Natural killer cell (primary cell): Measurements from ENCODE around the gene CALD1. TPM values are rescaled to one million over a fixed set of nuclear protein-coding genes. Genes with fewer than 3 reads are reported as not detected.

Experiments
- ATAC-seq, 3 donors: fragments of 150-1000 bp in 2 of 3; fragments of 200-7000 bp in 1 of 3; cut with Tn5 transposase; 1 replicate in 1 of 3; 2 replicates in 2 of 3; pipeline ENCODE4 v1.10.0; 2021; ENCODE audit warnings: mild to moderate bottlenecking in 2 of 3, moderate library complexity in 2 of 3
- DNase-seq, 2 donors: peaks; one replicate each; pipeline versions ENCODE4 v3.0.0 to v3.0.0-alpha.2; 2013 to 2021; ENCODE audit warnings: mixed read lengths in 1 of 2
- H3K27ac ChIP-seq: one replicate; pipeline ENCODE4 v1.5.1; 2013; ENCODE audit warnings: mild to moderate bottlenecking, low read length
- H3K27me3 ChIP-seq: one replicate; pipeline ENCODE4 v1.6.1; 2013; ENCODE audit warnings: low read length; ENCODE audit not compliant: control insufficient read depth, insufficient read depth
- H3K36me3 ChIP-seq: one replicate; pipeline ENCODE4 v1.6.1; 2013; ENCODE audit warnings: low read length; ENCODE audit not compliant: control insufficient read depth, insufficient read depth
- H3K4me1 ChIP-seq: one replicate; pipeline ENCODE4 v1.6.1; 2013; ENCODE audit warnings: low read length; ENCODE audit not compliant: control insufficient read depth, insufficient read depth
- H3K4me3 ChIP-seq: one replicate; pipeline ENCODE4 v1.5.1; 2013; ENCODE audit warnings: low read length
- H3K9me3 ChIP-seq: one replicate; pipeline ENCODE4 v1.6.1; 2013; ENCODE audit warnings: low read length; ENCODE audit not compliant: control insufficient read depth, insufficient read depth
- H3K27ac Mint-ChIP-seq, 2 donors: one replicate each; pipeline ENCODE4 v1.8.0; 2022; ENCODE audit warnings: mild to moderate bottlenecking in 2 of 2, mixed read lengths in 2 of 2, moderate library complexity in 1 of 2
- H3K27me3 Mint-ChIP-seq, 2 donors: one replicate each; pipeline ENCODE4 v1.8.0; 2022; ENCODE audit warnings: low read depth in 2 of 2, mixed read lengths in 2 of 2
- H3K36me3 Mint-ChIP-seq: one replicate; pipeline ENCODE4 v1.8.0; 2022; ENCODE audit warnings: mixed read lengths
- H3K4me1 Mint-ChIP-seq, 2 donors: one replicate each; pipeline ENCODE4 v1.8.0; 2022; ENCODE audit warnings: mixed read lengths in 2 of 2
- H3K4me3 Mint-ChIP-seq: one replicate; pipeline ENCODE4 v1.8.0; 2022; ENCODE audit warnings: mild to moderate bottlenecking, moderate library complexity, mixed read lengths
- H3K9me3 Mint-ChIP-seq, 2 donors: one replicate each; pipeline ENCODE4 v1.8.0; 2022; ENCODE audit warnings: mixed read lengths in 2 of 2
- WGBS: methylation state at CpG from one replicate; pipeline ENCODE4 v1.1.7; 2013; ENCODE audit warnings: missing lambda C conversion rate; ENCODE audit not compliant: insufficient coverage; 5-methylcytosine and 5-hydroxymethylcytosine counted together
- intact Hi-C: fragments of 100-400 bp; cut with micrococcal nuclease; formaldehyde crosslinking; loops from one replicate; pipeline ENCODE4 v1.14.2; 2022
- total RNA-seq, 4 donors: library from RNA; stranded (reverse); fragments of 120-200 nt in 1 of 4; gene quantifications; one replicate each; pipeline versions ENCODE4 v1.2.3 to v1.2.4, GENCODE V29; 2013 to 2022
- TF ChIP-seq, protein P1 (sequence below): fragments of 200-600 bp; IDR thresholded peaks from one replicate; pipeline ENCODE4 v1.8.0; 2022; ENCODE audit warnings: antibody characterized with exemption

The CALD1 gene
- total RNA-seq, 3 donors from 2014 or later (not counting 1 experiment from before 2014, with no cell fraction given): 0.14 to 2.5 (median 1.0) TPM

DNA sequence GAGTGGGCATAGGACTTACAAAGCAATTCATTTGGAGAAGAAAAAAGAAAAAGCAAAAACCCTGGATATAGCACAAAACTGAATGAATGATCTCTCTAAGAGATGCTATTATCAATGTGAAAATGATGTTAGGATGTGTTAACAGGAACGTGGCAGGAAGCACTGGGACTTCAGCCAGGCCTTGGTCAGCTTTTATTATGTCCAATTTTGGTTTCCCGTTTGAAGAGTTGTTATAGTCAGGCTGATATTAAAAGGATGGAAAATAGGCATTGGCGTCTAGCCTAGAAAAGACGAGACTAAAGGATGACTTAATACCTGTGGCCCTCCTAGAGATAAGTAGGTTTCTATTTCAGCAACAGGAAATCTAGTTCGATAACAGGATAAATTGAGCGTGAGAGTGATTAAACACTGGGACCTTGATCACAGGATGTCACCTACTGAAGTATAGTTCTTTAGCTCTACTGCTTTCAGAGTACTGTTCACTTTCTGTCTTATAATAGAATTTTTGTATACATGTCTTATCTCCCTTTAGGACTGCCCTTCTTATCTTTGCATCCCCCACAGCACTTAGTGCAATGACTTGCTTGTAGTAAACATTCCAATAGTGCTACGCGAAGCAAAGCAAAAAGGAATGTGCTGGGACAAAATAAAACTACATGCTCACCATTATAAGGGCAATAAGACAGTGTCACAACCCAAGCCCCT lies 107.1 kb downstream of the CALD1 start:
- Mint-ChIP-seq H3K27me3 (peaks cover 7% of the 10 kb centered on the region in 2 donors), H3K4me1 (no peaks in the 10 kb centered on the region), H3K36me3 (no peaks in the 10 kb centered on the region), H3K4me3 (no peak overlapping the region), H3K9me3 (no peaks in the 10 kb centered on the region), H3K27ac (no peak overlapping the region)
- intact Hi-C loops: no loop called here
- WGBS: 77% methylated on average over 8 of the region's 8 CpGs
- H3K27ac ChIP-seq: no peak overlapping the region
- TF ChIP-seq, protein P1, sequence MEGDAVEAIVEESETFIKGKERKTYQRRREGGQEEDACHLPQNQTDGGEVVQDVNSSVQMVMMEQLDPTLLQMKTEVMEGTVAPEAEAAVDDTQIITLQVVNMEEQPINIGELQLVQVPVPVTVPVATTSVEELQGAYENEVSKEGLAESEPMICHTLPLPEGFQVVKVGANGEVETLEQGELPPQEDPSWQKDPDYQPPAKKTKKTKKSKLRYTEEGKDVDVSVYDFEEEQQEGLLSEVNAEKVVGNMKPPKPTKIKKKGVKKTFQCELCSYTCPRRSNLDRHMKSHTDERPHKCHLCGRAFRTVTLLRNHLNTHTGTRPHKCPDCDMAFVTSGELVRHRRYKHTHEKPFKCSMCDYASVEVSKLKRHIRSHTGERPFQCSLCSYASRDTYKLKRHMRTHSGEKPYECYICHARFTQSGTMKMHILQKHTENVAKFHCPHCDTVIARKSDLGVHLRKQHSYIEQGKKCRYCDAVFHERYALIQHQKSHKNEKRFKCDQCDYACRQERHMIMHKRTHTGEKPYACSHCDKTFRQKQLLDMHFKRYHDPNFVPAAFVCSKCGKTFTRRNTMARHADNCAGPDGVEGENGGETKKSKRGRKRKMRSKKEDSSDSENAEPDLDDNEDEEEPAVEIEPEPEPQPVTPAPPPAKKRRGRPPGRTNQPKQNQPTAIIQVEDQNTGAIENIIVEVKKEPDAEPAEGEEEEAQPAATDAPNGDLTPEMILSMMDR: no peak
- no peaks in the 10 kb centered on the region for H3K36me3 ChIP-seq
- DNase-seq (peak in 1 of 2 donors; percentile 26), ATAC-seq (no peak)
- no peaks in the 10 kb centered on the region for H3K4me1 ChIP-seq
- H3K4me3 ChIP-seq: no peak overlapping the region
- H3K9me3 ChIP-seq: no peaks in the 10 kb centered on the region
- peaks cover 3% of the 10 kb centered on the region for H3K27me3 ChIP-seq

DNA sequence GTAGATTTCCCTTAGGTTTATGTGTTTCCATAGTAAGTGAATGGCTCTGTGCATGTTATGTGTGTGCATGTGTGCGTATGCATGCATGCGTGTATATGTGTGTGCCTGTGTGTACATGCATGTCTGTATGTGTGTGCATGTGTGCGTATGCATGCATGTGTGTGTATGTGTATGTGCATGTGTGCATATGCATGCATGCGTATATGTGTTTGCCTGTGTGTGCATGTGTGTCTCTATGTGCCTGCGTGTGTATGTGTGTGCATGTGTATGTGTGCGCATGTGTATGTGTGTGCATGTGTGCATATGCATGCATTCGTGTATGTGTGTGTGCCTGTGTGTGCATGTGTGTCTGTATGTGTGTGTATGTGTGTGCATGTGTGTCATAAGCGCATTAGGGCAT lies 108.1 kb downstream of the CALD1 start:
- Mint-ChIP-seq H3K4me1 (no peaks in the 10 kb centered on the region), H3K27me3 (peaks cover 5 to 8% of the 10 kb centered on the region in 2 donors), H3K36me3 (no peaks in the 10 kb centered on the region), H3K27ac (no peak overlapping the region), H3K4me3 (no peak overlapping the region), H3K9me3 (no peaks in the 10 kb centered on the region)
- peaks cover 3% of the 10 kb centered on the region for H3K27me3 ChIP-seq
- no peaks in the 10 kb centered on the region for H3K9me3 ChIP-seq
- no peak overlapping the region for H3K4me3 ChIP-seq
- 99% methylated on average over 7 of the region's 8 CpGs for WGBS
- peak in 1 of 3 donors; percentile 30 for ATAC-seq
- TF ChIP-seq, protein P1: no peak
- intact Hi-C loops: no loop called here
- no peaks in the 10 kb centered on the region for H3K4me1 ChIP-seq
- no peak for DNase-seq
- no peak overlapping the region for H3K27ac ChIP-seq
- H3K36me3 ChIP-seq: no peaks in the 10 kb centered on the region

DNA sequence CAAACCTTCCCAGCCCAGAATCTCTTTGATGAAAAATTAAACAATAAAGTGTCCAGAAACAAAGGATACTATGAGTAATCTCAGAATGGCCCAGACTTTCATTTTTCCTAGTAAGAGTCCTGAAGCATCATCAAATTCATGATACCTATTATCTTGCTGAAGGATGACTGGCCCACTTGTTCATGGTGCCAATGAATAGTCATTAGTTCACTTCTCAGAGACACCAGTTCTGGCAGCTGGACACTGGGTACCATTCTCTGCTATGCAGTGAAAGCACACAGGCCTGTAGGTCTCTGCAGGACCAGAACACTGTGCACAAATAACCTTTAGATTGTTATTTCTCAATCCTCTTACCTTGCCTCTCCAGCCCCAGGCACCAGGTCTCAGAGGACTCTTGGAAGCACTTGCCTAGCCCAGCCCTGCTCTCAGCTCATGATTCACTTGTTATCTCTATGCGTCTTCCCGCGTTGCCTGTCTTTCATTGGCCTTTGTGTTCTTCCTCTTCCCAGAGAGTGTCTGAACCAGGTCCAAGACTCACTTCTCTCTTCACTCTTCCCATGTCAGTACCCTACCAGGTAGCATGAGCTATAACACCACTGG lies 108.8 kb downstream of the CALD1 start:
- WGBS: 90% methylated on average over 3 of the region's 3 CpGs
- Histone ChIP-seq H3K4me1 (no peaks in the 10 kb centered on the region), H3K4me3 (no peak overlapping the region), H3K27me3 (peaks cover 7% of the 10 kb centered on the region), H3K27ac (no peak overlapping the region), H3K36me3 (no peaks in the 10 kb centered on the region), H3K9me3 (no peaks in the 10 kb centered on the region)
- DNase-seq: no peak
- H3K4me3 Mint-ChIP-seq: no peak overlapping the region
- no peak overlapping the region for H3K27ac Mint-ChIP-seq
- TF ChIP-seq, protein P1: no peak
- intact Hi-C loops: no loop called here
- no peaks in the 10 kb centered on the region for H3K36me3 Mint-ChIP-seq
- peaks cover 10 to 11% of the 10 kb centered on the region in 2 donors for H3K27me3 Mint-ChIP-seq
- no peaks in the 10 kb centered on the region for H3K9me3 Mint-ChIP-seq
- H3K4me1 Mint-ChIP-seq: no peaks in the 10 kb centered on the region
- ATAC-seq: no peak
